Measurements from ENCODE around the gene BAG1. TPM values are rescaled to one million over a fixed set of nuclear protein-coding genes. Genes with fewer than 3 reads are reported as not detected.

Gene BAG1
- polyA plus RNA-seq, 4 donors = 66.7 to 194 (median 132) TPM

- DNase-seq = peak; percentile 55 to 94
- WGBS, 3 donors = 43 to 50% (median 48%) methylated on average over 3 of the region's 3 CpGs
- no peak for FAIRE-seq
- H3K9me3 ChIP-seq (ENCODE audit: control insufficient read depth in 2 of 2, insufficient read depth in 1 of 2, low read depth in 1 of 2, low read length in 1 of 2) = no peaks in the 10 kb centered on the region
- H3K27ac ChIP-seq (ENCODE audit: low read depth in 1 of 3, low read length in 2 of 3) = peak overlapping the region; percentile 3 to 80 (median 61)
- H3K4me1 ChIP-seq (ENCODE audit: control insufficient read depth in 3 of 3, insufficient read depth in 2 of 3, low read depth in 1 of 3, low read length in 2 of 3) = peaks cover 3 to 10% (median 8%) of the 10 kb centered on the region in 3 donors
- no peaks in the 10 kb centered on the region for H3K36me3 ChIP-seq (ENCODE audit: control insufficient read depth in 3 of 3, insufficient read depth in 2 of 3, low read depth in 1 of 3, low read length in 3 of 3)
- no peak overlapping the region for H3K4me3 ChIP-seq (ENCODE audit: low read depth in 1 of 3, low read length in 3 of 3)
- H3K27me3 ChIP-seq (ENCODE audit: control insufficient read depth in 3 of 3, insufficient read depth in 3 of 3, low read length in 3 of 3) = peaks cover 0 to 6% (median 0%) of the 10 kb centered on the region in 3 donors
Observed at GRCh38 chr9:33211695-33212393, 52.7 kb downstream of the BAG1 start.

GRCh38 chr9:33210006-33210715, 54.3 kb downstream of the BAG1 start:
- Histone ChIP-seq H3K4me3 (ENCODE audit: low read depth in 1 of 3, low read length in 3 of 3) (no peak overlapping the region), H3K27ac (ENCODE audit: low read depth in 1 of 3, low read length in 2 of 3) (peak overlapping the region in 1 of 3 donors; percentile 3), H3K36me3 (ENCODE audit: control insufficient read depth in 3 of 3, insufficient read depth in 2 of 3, low read depth in 1 of 3, low read length in 3 of 3) (no peaks in the 10 kb centered on the region), H3K9me3 (ENCODE audit: control insufficient read depth in 2 of 2, insufficient read depth in 1 of 2, low read depth in 1 of 2, low read length in 1 of 2) (no peaks in the 10 kb centered on the region), H3K4me1 (ENCODE audit: control insufficient read depth in 3 of 3, insufficient read depth in 2 of 3, low read depth in 1 of 3, low read length in 2 of 3) (peaks cover 3 to 10% (median 8%) of the 10 kb centered on the region in 3 donors), H3K27me3 (ENCODE audit: control insufficient read depth in 3 of 3, insufficient read depth in 3 of 3, low read length in 3 of 3) (no peaks in the 10 kb centered on the region)
- no peak for FAIRE-seq
- peak in 1 of 2 donors; percentile 42 for DNase-seq
- 79 to 92% (median 88%) methylated on average over 4 of the region's 4 CpGs for WGBS, 3 donors

- no peaks in the 10 kb centered on the region for H3K36me3 ChIP-seq (ENCODE audit: control insufficient read depth in 3 of 3, insufficient read depth in 2 of 3, low read depth in 1 of 3, low read length in 3 of 3)
- peaks cover 3 to 10% (median 8%) of the 10 kb centered on the region in 3 donors for H3K4me1 ChIP-seq (ENCODE audit: control insufficient read depth in 3 of 3, insufficient read depth in 2 of 3, low read depth in 1 of 3, low read length in 2 of 3)
- FAIRE-seq = no peak
- 85 to 95% (median 95%) methylated on average over 1 of the region's 1 CpG for WGBS, 3 donors
- DNase-seq = no peak
- no peak overlapping the region for H3K27ac ChIP-seq (ENCODE audit: low read depth in 1 of 3, low read length in 2 of 3)
- no peak overlapping the region for H3K4me3 ChIP-seq (ENCODE audit: low read depth in 1 of 3, low read length in 3 of 3)
- H3K27me3 ChIP-seq (ENCODE audit: control insufficient read depth in 3 of 3, insufficient read depth in 3 of 3, low read length in 3 of 3) = peaks cover 0 to 4% (median 0%) of the 10 kb centered on the region in 3 donors
- no peaks in the 10 kb centered on the region for H3K9me3 ChIP-seq (ENCODE audit: control insufficient read depth in 2 of 2, insufficient read depth in 1 of 2, low read depth in 1 of 2, low read length in 1 of 2)
Observed at GRCh38 chr9:33209394-33209793, 55.1 kb downstream of the BAG1 start.

DNA sequence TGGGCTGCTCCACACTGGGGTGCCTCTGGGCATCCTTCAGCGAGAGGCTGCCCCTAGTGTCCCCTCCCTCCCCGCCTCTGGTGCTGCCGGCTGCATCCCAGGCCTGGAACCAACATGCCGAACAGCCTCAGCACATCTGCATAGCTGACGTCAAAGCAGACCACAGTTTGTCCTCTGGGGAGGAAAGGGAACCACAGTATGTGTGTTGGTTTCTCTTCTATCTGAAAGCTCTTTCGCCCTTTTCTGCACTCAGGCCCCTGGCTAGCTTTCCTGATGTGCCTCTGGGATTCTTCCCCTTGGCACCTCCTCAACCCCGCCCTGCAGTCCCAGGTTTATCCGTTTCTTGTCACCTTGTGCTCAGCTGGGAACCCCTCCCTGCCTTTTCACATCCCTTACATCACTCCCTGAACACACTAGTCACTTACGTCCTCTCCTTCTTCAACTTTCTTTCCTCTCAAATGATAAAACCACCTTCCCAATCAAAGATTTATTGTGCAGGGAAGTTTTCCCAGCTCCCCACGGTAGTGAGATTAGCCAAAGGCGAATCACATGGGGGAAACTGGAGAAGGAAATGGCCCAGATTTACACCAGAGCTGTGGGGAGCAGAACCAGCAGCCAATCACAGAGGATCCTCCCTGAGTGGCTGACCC, 61.8 kb downstream of the BAG1 start:
- Histone ChIP-seq H3K4me3 (ENCODE audit: low read depth in 1 of 3, low read length in 3 of 3) (no peak overlapping the region), H3K36me3 (ENCODE audit: control insufficient read depth in 3 of 3, insufficient read depth in 2 of 3, low read depth in 1 of 3, low read length in 3 of 3) (no peaks in the 10 kb centered on the region), H3K4me1 (ENCODE audit: control insufficient read depth in 3 of 3, insufficient read depth in 2 of 3, low read depth in 1 of 3, low read length in 2 of 3) (no peaks in the 10 kb centered on the region), H3K27ac (ENCODE audit: low read depth in 1 of 3, low read length in 2 of 3) (peak overlapping the region in 1 of 3 donors; percentile 17), H3K9me3 (ENCODE audit: control insufficient read depth in 2 of 2, insufficient read depth in 1 of 2, low read depth in 1 of 2, low read length in 1 of 2) (no peaks in the 10 kb centered on the region), H3K27me3 (ENCODE audit: control insufficient read depth in 3 of 3, insufficient read depth in 3 of 3, low read length in 3 of 3) (peaks cover 0 to 4% (median 0%) of the 10 kb centered on the region in 3 donors)
- DNase-seq (peak; percentile 23 to 61), FAIRE-seq (no peak)
- 39 to 55% (median 40%) methylated on average over 9 to 11 of the region's 11 CpGs for WGBS, 3 donors

Other genes with a start within 250 kb of the BAG1 start
- 100 to 1,000 TPM in 1 of 4 donors, 10 to 100 TPM in 3; 40.8 to 123 (median 55.4) TPM for gene DNAJA1, start 239.4 kb downstream of the BAG1 start, polyA plus RNA-seq
- 10 to 100 TPM in 2 of 4 donors, 1 to 10 TPM in 2; 7.6 to 18.4 (median 10.1) TPM for gene SMU1, start 188.0 kb downstream of the BAG1 start, polyA plus RNA-seq
- 100 to 1,000 TPM in 1 of 4 donors, 10 to 100 TPM in 3; 11.9 to 114 (median 32.2) TPM for gene B4GALT1, start 97.4 kb downstream of the BAG1 start, polyA plus RNA-seq
- 1,000 to 10,000 TPM in 2 of 4 donors, 100 to 1,000 TPM in 2; 361 to 2,061 (median 934) TPM for gene SPINK4, start 24.5 kb downstream of the BAG1 start, polyA plus RNA-seq
- 100 to 1,000 TPM in 2 of 4 donors, 10 to 100 TPM in 2; 78.1 to 212 (median 134) TPM for gene CHMP5, start 341 bp upstream of the BAG1 start, polyA plus RNA-seq
- gene NFX1, start 25.8 kb upstream of the BAG1 start, polyA plus RNA-seq = 10 to 100 TPM; 12.6 to 34.7 (median 22.1) TPM
- gene AQP7, start 137.9 kb upstream of the BAG1 start, polyA plus RNA-seq = 10 to 100 TPM; 18.7 to 55.1 (median 35.6) TPM
- gene AQP3, start 182.9 kb upstream of the BAG1 start, polyA plus RNA-seq = 100 to 1,000 TPM in 3 of 4 donors, 10 to 100 TPM in 1; 36.6 to 173 (median 138) TPM
- 10 to 100 TPM in 3 of 4 donors, 1 to 10 TPM in 1; 8.5 to 19.6 (median 14.7) TPM for gene NOL6, start 209.2 kb upstream of the BAG1 start, polyA plus RNA-seq